Fibroblast of lung (primary cell): ENCODE data around the gene RASL11B. TPM values are rescaled to one million over a fixed set of nuclear protein-coding genes. Genes with fewer than 3 reads are reported as not detected.

Experiments used
- DNase-seq, 2 donors: peaks; one replicate each; pipeline versions ENCODE4 v3.0.0 to v3.0.0-alpha.2; 2010; ENCODE audit warnings: low read depth in 2 of 2
- H2AFZ ChIP-seq: 2 replicates; pipeline ENCODE4 v1.5.1; 2012; ENCODE audit warnings: low read length, control low read depth, inconsistent platforms
- H3K27ac ChIP-seq: 2 replicates; pipeline ENCODE4 v1.5.1; 2011; ENCODE audit warnings: low read length, control low read depth; ENCODE audit not compliant: insufficient read depth
- H3K27me3 ChIP-seq: 2 replicates; pipeline ENCODE4 v1.5.1; 2011; ENCODE audit warnings: mild to moderate bottlenecking, low read length; ENCODE audit not compliant: control insufficient read depth, insufficient read depth
- H3K36me3 ChIP-seq: 2 replicates; pipeline ENCODE4 v1.5.1; 2011; ENCODE audit warnings: low read length; ENCODE audit not compliant: control insufficient read depth, insufficient read depth
- H3K4me1 ChIP-seq: 2 replicates; pipeline ENCODE4 v1.5.1; 2011; ENCODE audit warnings: low read length; ENCODE audit not compliant: control insufficient read depth, insufficient read depth; ENCODE audit errors: extremely low read depth
- H3K4me2 ChIP-seq: 2 replicates; pipeline ENCODE4 v1.5.1; 2011; ENCODE audit warnings: low read length, control low read depth; ENCODE audit not compliant: insufficient read depth; ENCODE audit errors: extremely low read depth
- H3K4me3 ChIP-seq, 4 experiments: fragments of 200-600 bp in 1 of 4; sonication (generic) in 1 of 4; replicated peaks in 1 of 4; 2 replicates each; pipeline ENCODE4 v1.5.1; 2011 to 2016; ENCODE audit warnings: low read length in 4 of 4, low read depth in 3 of 4, mild to moderate bottlenecking in 3 of 4, control low read depth in 2 of 4, inconsistent platforms in 1 of 4, mixed read lengths in 1 of 4; ENCODE audit not compliant: insufficient read depth in 1 of 4; ENCODE audit errors: control extremely low read depth in 1 of 4
- H3K79me2 ChIP-seq: 2 replicates; pipeline ENCODE4 v1.5.1; 2012; ENCODE audit warnings: mild to moderate bottlenecking, low read length, inconsistent platforms; ENCODE audit not compliant: control insufficient read depth, insufficient read depth
- H3K9ac ChIP-seq: 2 replicates; pipeline ENCODE4 v1.5.1; 2011; ENCODE audit warnings: mild to moderate bottlenecking, low read length, control low read depth; ENCODE audit not compliant: insufficient read depth
- H3K9me3 ChIP-seq: 2 replicates; pipeline ENCODE4 v1.5.1; 2012; ENCODE audit warnings: low read depth, low read length; ENCODE audit not compliant: control insufficient read depth, insufficient read depth
- H4K20me1 ChIP-seq: 2 replicates; pipeline ENCODE4 v1.5.1; 2011; ENCODE audit warnings: low read length; ENCODE audit not compliant: control insufficient read depth, insufficient read depth; ENCODE audit errors: extremely low read depth
- EZH2 ChIP-seq: IDR thresholded peaks from 2 replicates; pipeline ENCODE4 v1.5.1; 2012; ENCODE audit warnings: low read length, control low read depth, mild to moderate bottlenecking; ENCODE audit errors: missing control alignments
- polyA plus RNA-seq, 2 donors: library from polyadenylated mRNA; depleted of rRNA in 1 of 2; stranded (reverse) in 1 of 2; unstranded in 1 of 2; fragments of >200 nt; gene quantifications; 2 replicates each; pipeline ENCODE4 v1.2.1, GENCODE V29; 2011 to 2012; ENCODE audit warnings: missing spikeins in 1 of 2
- total RNA-seq: library from RNA; depleted of rRNA; stranded (reverse); fragments of >200 nt; gene quantifications from 2 replicates; pipeline ENCODE4 v1.2.1, GENCODE V29; 2014
- TF ChIP-seq, protein P1 (sequence below), 2 donors: IDR thresholded peaks in 1 of 2; conservative IDR thresholded peaks in 1 of 2; 1 replicate in 1 of 2; 2 replicates in 1 of 2; pipeline ENCODE4 v1.5.1; 2011 to 2012; ENCODE audit warnings: low read length in 2 of 2, control low read depth in 1 of 2, inconsistent platforms in 1 of 2, low read depth in 1 of 2, mild to moderate bottlenecking in 1 of 2

The RASL11B gene
- total and polyA plus RNA-seq, 2 donors (not counting 1 experiment from before 2014, with no cell fraction given) = 2.1 to 15.2 TPM

DNA sequence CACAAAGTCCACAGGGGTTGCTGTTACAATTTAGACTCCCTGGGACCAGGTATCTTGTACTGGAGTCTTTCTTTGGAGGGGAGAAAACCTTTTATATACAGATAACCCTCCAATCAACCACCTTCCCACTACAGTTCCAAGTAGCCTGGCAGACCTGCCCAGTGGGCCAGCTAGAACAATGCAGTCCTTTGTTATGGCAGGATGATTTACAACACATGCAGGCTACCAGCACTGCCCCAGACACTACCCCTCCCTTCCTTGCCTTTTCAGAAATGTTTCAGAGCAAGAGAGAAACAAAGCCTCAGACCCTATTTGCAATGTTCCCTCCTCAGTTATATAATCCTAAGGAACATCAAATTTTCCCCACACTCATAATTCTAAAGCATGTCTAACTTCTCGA lies 11.1 kb downstream of the RASL11B start:
- H3K9ac ChIP-seq = no peak overlapping the region
- no peaks in the 10 kb centered on the region for H3K27me3 ChIP-seq
- H3K36me3 ChIP-seq = no peaks in the 10 kb centered on the region
- H2AFZ ChIP-seq = no peak overlapping the region
- H3K9me3 ChIP-seq = no peaks in the 10 kb centered on the region
- DNase-seq = peak in 1 of 2 donors; percentile 17
- no peak for TF ChIP-seq EZH2
- TF ChIP-seq, protein P1, sequence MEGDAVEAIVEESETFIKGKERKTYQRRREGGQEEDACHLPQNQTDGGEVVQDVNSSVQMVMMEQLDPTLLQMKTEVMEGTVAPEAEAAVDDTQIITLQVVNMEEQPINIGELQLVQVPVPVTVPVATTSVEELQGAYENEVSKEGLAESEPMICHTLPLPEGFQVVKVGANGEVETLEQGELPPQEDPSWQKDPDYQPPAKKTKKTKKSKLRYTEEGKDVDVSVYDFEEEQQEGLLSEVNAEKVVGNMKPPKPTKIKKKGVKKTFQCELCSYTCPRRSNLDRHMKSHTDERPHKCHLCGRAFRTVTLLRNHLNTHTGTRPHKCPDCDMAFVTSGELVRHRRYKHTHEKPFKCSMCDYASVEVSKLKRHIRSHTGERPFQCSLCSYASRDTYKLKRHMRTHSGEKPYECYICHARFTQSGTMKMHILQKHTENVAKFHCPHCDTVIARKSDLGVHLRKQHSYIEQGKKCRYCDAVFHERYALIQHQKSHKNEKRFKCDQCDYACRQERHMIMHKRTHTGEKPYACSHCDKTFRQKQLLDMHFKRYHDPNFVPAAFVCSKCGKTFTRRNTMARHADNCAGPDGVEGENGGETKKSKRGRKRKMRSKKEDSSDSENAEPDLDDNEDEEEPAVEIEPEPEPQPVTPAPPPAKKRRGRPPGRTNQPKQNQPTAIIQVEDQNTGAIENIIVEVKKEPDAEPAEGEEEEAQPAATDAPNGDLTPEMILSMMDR (conservative IDR thresholded peaks at IDR 0.05 in 1 of 2, IDR thresholded peaks at IDR 0.05 in 1 of 2; ENCODE audit: low read depth in 1 of 2, low read length in 2 of 2) = no peak
- H3K4me3 ChIP-seq = no peak overlapping the region
- H3K4me1 ChIP-seq = peaks cover 5% of the 10 kb centered on the region
- no peaks in the 10 kb centered on the region for H4K20me1 ChIP-seq
- no peak overlapping the region for H3K4me2 ChIP-seq
- no peak overlapping the region for H3K27ac ChIP-seq
- H3K79me2 ChIP-seq = no peaks in the 10 kb centered on the region

DNA sequence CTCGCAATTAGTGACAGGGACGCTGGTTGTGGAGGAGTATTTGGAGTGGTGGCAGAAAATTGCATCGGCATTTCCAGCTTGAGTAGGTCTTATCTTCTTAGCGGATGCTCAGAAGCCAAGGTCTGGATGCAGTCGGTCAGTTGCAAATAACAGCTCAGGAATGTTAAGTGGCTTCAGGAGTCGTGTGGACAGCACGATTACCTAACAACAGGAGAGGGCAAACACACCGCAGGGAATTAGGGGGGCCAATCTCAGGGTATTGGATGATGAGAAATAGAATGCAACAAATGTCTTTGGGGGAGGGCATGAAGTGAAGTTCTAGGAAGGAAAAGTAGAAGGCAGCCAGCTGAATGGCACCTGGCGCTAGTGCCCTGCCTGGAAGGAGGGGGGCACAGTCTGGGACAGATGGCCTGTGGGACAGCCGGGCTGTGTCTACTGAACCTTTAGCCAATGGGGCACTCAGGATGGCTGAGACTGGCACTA lies 11.8 kb downstream of the RASL11B start:
- Histone ChIP-seq H3K36me3 (no peaks in the 10 kb centered on the region), H3K4me3 (no peak overlapping the region), H3K27ac (no peak overlapping the region), H3K4me2 (no peak overlapping the region), H3K4me1 (peaks cover 5% of the 10 kb centered on the region), H3K27me3 (no peaks in the 10 kb centered on the region), H2AFZ (no peak overlapping the region), H3K9ac (no peak overlapping the region), H3K9me3 (no peaks in the 10 kb centered on the region), H3K79me2 (no peaks in the 10 kb centered on the region), H4K20me1 (no peaks in the 10 kb centered on the region)
- peak in 1 of 2 donors; percentile 68 for DNase-seq
- TF ChIP-seq EZH2 = no peak
- TF ChIP-seq, protein P1 (conservative IDR thresholded peaks at IDR 0.05 in 1 of 2, IDR thresholded peaks at IDR 0.05 in 1 of 2; ENCODE audit: low read depth in 1 of 2, low read length in 2 of 2) = no peak

DNA sequence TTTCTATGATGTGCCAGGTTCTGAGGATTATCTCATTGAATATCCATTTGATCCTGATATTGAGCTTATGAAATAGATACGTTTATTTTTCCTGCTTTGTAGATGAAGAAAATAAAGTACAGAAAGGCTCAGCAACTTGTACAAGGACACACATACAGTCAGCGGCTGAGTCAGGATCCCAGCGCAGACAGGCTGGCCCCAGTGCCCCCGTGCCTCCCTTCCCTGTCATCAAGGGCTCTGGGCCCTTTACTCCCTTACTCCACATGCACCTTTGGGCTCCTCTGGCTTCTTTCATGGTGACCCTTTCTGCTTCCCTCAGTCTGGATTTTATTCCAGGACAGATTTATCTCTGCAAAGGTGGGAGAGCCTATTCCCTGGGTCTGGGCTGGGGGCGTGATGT lies 12.8 kb downstream of the RASL11B start:
- H3K4me1 ChIP-seq = no peaks in the 10 kb centered on the region
- H3K9me3 ChIP-seq = no peaks in the 10 kb centered on the region
- no peak overlapping the region for H3K4me2 ChIP-seq
- no peak overlapping the region for H3K4me3 ChIP-seq
- no peaks in the 10 kb centered on the region for H3K79me2 ChIP-seq
- TF ChIP-seq EZH2 = no peak
- TF ChIP-seq, protein P1 (conservative IDR thresholded peaks at IDR 0.05 in 1 of 2, IDR thresholded peaks at IDR 0.05 in 1 of 2; ENCODE audit: low read depth in 1 of 2, low read length in 2 of 2) = no peak
- H2AFZ ChIP-seq = no peak overlapping the region
- no peak for DNase-seq
- H3K36me3 ChIP-seq = no peaks in the 10 kb centered on the region
- no peak overlapping the region for H3K27ac ChIP-seq
- no peak overlapping the region for H3K9ac ChIP-seq
- H4K20me1 ChIP-seq = no peaks in the 10 kb centered on the region
- H3K27me3 ChIP-seq = no peaks in the 10 kb centered on the region
